GM10847 (cell line): Measurements from ENCODE around the gene HS6ST2.

Experiments
- POLR2A ChIP-seq: IDR thresholded peaks from 2 replicates; pipeline ENCODE4 v1.6.1; 2011; ENCODE audit not compliant: insufficient read length; ENCODE audit errors: extremely low read depth

Gene HS6ST2

GRCh38 chrX:132662844-132663243 lies 295.6 kb downstream of the HS6ST2 start:
- TF ChIP-seq POLR2A = no peak

GRCh38 chrX:132657876-132658275 lies 300.6 kb downstream of the HS6ST2 start:
- TF ChIP-seq POLR2A = no peak

- TF ChIP-seq POLR2A = no peak
Observed at GRCh38 chrX:132652871-132653270, 305.6 kb downstream of the HS6ST2 start.

GRCh38 chrX:132651421-132652086 lies 306.9 kb downstream of the HS6ST2 start:
- no peak for TF ChIP-seq POLR2A

GRCh38 chrX:132648895-132649294 lies 309.5 kb downstream of the HS6ST2 start:
- TF ChIP-seq POLR2A = no peak

- TF ChIP-seq POLR2A = no peak
Observed at GRCh38 chrX:132639446-132639845, 319.0 kb downstream of the HS6ST2 start.

GRCh38 chrX:132638313-132638712 lies 320.1 kb downstream of the HS6ST2 start:
- TF ChIP-seq POLR2A = no peak

GRCh38 chrX:132636080-132636479 lies 322.3 kb downstream of the HS6ST2 start:
- TF ChIP-seq POLR2A = no peak

GRCh38 chrX:132634521-132634920 lies 323.9 kb downstream of the HS6ST2 start:
- no peak for TF ChIP-seq POLR2A

- no peak for TF ChIP-seq POLR2A
Observed at GRCh38 chrX:132631579-132632232, 326.7 kb downstream of the HS6ST2 start.

GRCh38 chrX:132624466-132624865 lies 334.0 kb downstream of the HS6ST2 start:
- no peak for TF ChIP-seq POLR2A

GRCh38 chrX:132623942-132624341 lies 334.5 kb downstream of the HS6ST2 start:
- TF ChIP-seq POLR2A = no peak

GRCh38 chrX:132623300-132623699 lies 335.1 kb downstream of the HS6ST2 start:
- TF ChIP-seq POLR2A = no peak

GRCh38 chrX:132622130-132622529 lies 336.3 kb downstream of the HS6ST2 start:
- no peak for TF ChIP-seq POLR2A

GRCh38 chrX:132618810-132619209 lies 339.6 kb downstream of the HS6ST2 start:
- TF ChIP-seq POLR2A = no peak

GRCh38 chrX:132615391-132616131 lies 342.9 kb downstream of the HS6ST2 start:
- no peak for TF ChIP-seq POLR2A
